Measurements from ENCODE around the gene SLC8A1. TPM values are rescaled to one million over a fixed set of nuclear protein-coding genes. Genes with fewer than 3 reads are reported as not detected.

The SLC8A1 gene
- polyA plus RNA-seq, 3 donors, result 16.9 to 18.2 (median 18.0) TPM

DNA sequence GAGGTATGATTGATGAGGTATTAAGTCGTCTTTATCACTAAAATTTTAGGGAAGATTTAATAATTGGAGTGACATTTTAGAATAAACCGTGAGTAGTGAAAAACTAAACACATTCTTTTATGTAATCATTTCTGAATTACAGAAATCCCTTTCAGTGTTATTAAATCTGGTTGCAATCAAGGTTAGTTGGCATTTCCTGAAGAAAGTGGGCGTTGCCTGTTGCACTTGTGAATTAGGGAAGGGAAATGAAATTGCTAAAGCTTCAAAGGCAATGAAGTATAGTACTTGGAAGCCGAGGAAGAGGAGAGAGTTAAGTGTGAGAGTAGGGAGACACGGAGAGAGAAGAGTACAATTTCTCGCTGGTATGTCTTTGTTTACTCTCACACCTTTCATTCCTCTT is 274.5 kb downstream of the SLC8A1 start:
- H3K4me2 ChIP-seq (replicated peaks; ENCODE audit: extremely low read depth, low read length, poor library complexity, severe bottlenecking), result no peak overlapping the region
- Mint-ChIP-seq H3K36me3 (peaks cover 18 to 25% of the 10 kb centered on the region in 2 donors), H3K9me3 (peaks cover 0 to 3% (median 0%) of the 10 kb centered on the region in 7 donors), H3K27ac (peak overlapping the region in 1 of 7 donors; percentile 0), H3K27me3 (ENCODE audit: low read depth in 3 of 3) (no peaks in the 10 kb centered on the region), H3K4me3 (no peak overlapping the region), H3K4me1 (peaks cover 26% of the 10 kb centered on the region)
- no peak overlapping the region for H3K4me3 ChIP-seq (replicated peaks in 1 of 3; ENCODE audit: low read depth in 2 of 3, low read length in 3 of 3)
- H3K9ac ChIP-seq (ENCODE audit: insufficient read depth, low read length, poor library complexity, severe bottlenecking), result no peak overlapping the region
- no peak overlapping the region for H2AFZ ChIP-seq (ENCODE audit: insufficient read depth, low read depth, low read length, poor library complexity, severe bottlenecking)
- H3K4me1 ChIP-seq (ENCODE audit: control insufficient read depth in 1 of 2, insufficient read depth in 2 of 2, low read length in 2 of 2), result peaks cover 6 to 16% of the 10 kb centered on the region in 2 donors
- TF ChIP-seq, protein P1, sequence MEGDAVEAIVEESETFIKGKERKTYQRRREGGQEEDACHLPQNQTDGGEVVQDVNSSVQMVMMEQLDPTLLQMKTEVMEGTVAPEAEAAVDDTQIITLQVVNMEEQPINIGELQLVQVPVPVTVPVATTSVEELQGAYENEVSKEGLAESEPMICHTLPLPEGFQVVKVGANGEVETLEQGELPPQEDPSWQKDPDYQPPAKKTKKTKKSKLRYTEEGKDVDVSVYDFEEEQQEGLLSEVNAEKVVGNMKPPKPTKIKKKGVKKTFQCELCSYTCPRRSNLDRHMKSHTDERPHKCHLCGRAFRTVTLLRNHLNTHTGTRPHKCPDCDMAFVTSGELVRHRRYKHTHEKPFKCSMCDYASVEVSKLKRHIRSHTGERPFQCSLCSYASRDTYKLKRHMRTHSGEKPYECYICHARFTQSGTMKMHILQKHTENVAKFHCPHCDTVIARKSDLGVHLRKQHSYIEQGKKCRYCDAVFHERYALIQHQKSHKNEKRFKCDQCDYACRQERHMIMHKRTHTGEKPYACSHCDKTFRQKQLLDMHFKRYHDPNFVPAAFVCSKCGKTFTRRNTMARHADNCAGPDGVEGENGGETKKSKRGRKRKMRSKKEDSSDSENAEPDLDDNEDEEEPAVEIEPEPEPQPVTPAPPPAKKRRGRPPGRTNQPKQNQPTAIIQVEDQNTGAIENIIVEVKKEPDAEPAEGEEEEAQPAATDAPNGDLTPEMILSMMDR (IDR thresholded peaks at IDR 0.05), result no peak
- peak overlapping the region in 1 of 2 donors; percentile 28 for H3K27ac ChIP-seq (ENCODE audit: low read depth in 1 of 2, low read length in 2 of 2)
- H3K9me3 ChIP-seq (replicated peaks in 1 of 2; ENCODE audit: control insufficient read depth in 1 of 2, insufficient read depth in 1 of 2, low read length in 2 of 2), result no peaks in the 10 kb centered on the region
- 25% methylated on average over 1 of the region's 6 CpGs for WGBS (ENCODE audit: insufficient coverage)
- H4K20me1 ChIP-seq (ENCODE audit: insufficient read depth, low read length), result peaks cover 62% of the 10 kb centered on the region
- intact Hi-C loops (cut with micrococcal nuclease), result no loop called here
- H3K27me3 ChIP-seq (ENCODE audit: control insufficient read depth in 2 of 2, insufficient read depth in 2 of 2, low read length in 2 of 2), result no peaks in the 10 kb centered on the region
- DNase-seq, result no peak
- H3K79me2 ChIP-seq (ENCODE audit: insufficient read depth, low read length), result no peaks in the 10 kb centered on the region
- H3K36me3 ChIP-seq (replicated peaks in 1 of 2; ENCODE audit: control insufficient read depth in 1 of 2, insufficient read depth in 2 of 2, low read length in 2 of 2), result peaks cover 3 to 23% of the 10 kb centered on the region in 2 donors

DNA sequence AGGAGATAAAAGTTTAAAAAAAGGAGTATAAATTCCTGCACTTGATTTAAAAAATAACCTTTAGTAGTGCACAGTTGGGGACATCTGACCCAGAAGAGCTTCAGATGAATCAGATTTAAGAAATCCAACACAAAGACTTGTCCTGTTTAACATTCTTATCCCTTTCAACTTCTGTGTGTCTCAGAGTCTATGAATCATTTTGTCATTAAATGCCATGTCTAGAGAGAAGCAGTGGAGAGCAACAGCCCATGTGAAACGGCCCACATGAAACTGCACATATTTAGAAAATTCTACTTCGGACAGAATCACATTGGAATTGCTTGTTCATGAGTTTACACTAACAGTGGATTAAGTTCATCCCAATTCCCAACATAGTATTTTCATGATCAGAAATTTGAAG is 278.6 kb downstream of the SLC8A1 start:
- H2AFZ ChIP-seq (ENCODE audit: insufficient read depth, low read depth, low read length, poor library complexity, severe bottlenecking), result no peak overlapping the region
- H3K4me1 Mint-ChIP-seq, result peaks cover 12% of the 10 kb centered on the region
- DNase-seq, result no peak
- H3K36me3 Mint-ChIP-seq, result peaks cover 41 to 50% of the 10 kb centered on the region in 2 donors
- no peak overlapping the region for H3K27ac Mint-ChIP-seq
- peaks cover 15 to 57% of the 10 kb centered on the region in 2 donors for H3K36me3 ChIP-seq (replicated peaks in 1 of 2; ENCODE audit: control insufficient read depth in 1 of 2, insufficient read depth in 2 of 2, low read length in 2 of 2)
- H3K27me3 ChIP-seq (ENCODE audit: control insufficient read depth in 2 of 2, insufficient read depth in 2 of 2, low read length in 2 of 2), result no peaks in the 10 kb centered on the region
- no peak overlapping the region for H3K9ac ChIP-seq (ENCODE audit: insufficient read depth, low read length, poor library complexity, severe bottlenecking)
- TF ChIP-seq, protein P1 (IDR thresholded peaks at IDR 0.05), result no peak
- H3K27ac ChIP-seq (ENCODE audit: low read depth in 1 of 2, low read length in 2 of 2), result no peak overlapping the region
- H3K4me3 ChIP-seq (replicated peaks in 1 of 3; ENCODE audit: low read depth in 2 of 3, low read length in 3 of 3), result no peak overlapping the region
- no peak overlapping the region for H3K4me3 Mint-ChIP-seq
- intact Hi-C loops (cut with micrococcal nuclease), result no loop called here
- H3K9me3 Mint-ChIP-seq, result peaks cover 0 to 3% (median 0%) of the 10 kb centered on the region in 7 donors
- H4K20me1 ChIP-seq (ENCODE audit: insufficient read depth, low read length), result peaks cover 70% of the 10 kb centered on the region
- peaks cover 6 to 11% of the 10 kb centered on the region in 2 donors for H3K4me1 ChIP-seq (ENCODE audit: control insufficient read depth in 1 of 2, insufficient read depth in 2 of 2, low read length in 2 of 2)
- H3K79me2 ChIP-seq (ENCODE audit: insufficient read depth, low read length), result no peaks in the 10 kb centered on the region
- no peaks in the 10 kb centered on the region for H3K9me3 ChIP-seq (replicated peaks in 1 of 2; ENCODE audit: control insufficient read depth in 1 of 2, insufficient read depth in 1 of 2, low read length in 2 of 2)
- no peak overlapping the region for H3K4me2 ChIP-seq (replicated peaks; ENCODE audit: extremely low read depth, low read length, poor library complexity, severe bottlenecking)
- 0% methylated on average over 1 of the region's 2 CpGs for WGBS (ENCODE audit: insufficient coverage)
- no peaks in the 10 kb centered on the region for H3K27me3 Mint-ChIP-seq (ENCODE audit: low read depth in 3 of 3)

Data from CD14-positive monocyte (primary cell).